PFSK-1 (cell line): Measurements from ENCODE around the gene DYNLT4.

ENCODE experiments used
- FOXP2 ChIP-seq: optimal IDR thresholded peaks from 2 replicates; pipeline ENCODE3; 2011; ENCODE audit warnings: borderline replicate concordance, control low read depth, inconsistent platforms; ENCODE audit not compliant: insufficient read depth; ENCODE audit errors: extremely low read length, extremely low read depth
- POLR2AphosphoS5 ChIP-seq: IDR thresholded peaks from 2 replicates; pipeline ENCODE4 v1.6.1; 2012; ENCODE audit warnings: low read depth, mild to moderate bottlenecking, control low read depth, low read length, moderate library complexity
- SIN3A ChIP-seq: IDR thresholded peaks from 2 replicates; pipeline ENCODE4 v1.6.1; 2012; ENCODE audit warnings: mild to moderate bottlenecking, low read length, moderate library complexity, borderline replicate concordance; ENCODE audit not compliant: insufficient read depth
- TAF1 ChIP-seq: IDR thresholded peaks from 2 replicates; pipeline ENCODE4 v1.6.1; 2012; ENCODE audit warnings: low read length, control low read depth, borderline replicate concordance; ENCODE audit not compliant: insufficient read depth
- TF ChIP-seq, protein P1 (sequence below), 2 experiments: IDR thresholded peaks; 2 replicates each; pipeline versions ENCODE4 v1.6.1 to v1.8.0; 2011 to 2012; ENCODE audit warnings: low read depth in 2 of 2, low read length in 2 of 2, control low read depth in 1 of 2, inconsistent platforms in 1 of 2, mild to moderate bottlenecking in 1 of 2, moderate library complexity in 1 of 2; ENCODE audit not compliant: insufficient read depth in 1 of 2

Gene DYNLT4

GRCh38 chr1:44829506-44830384 is 22.6 kb upstream of the DYNLT4 start:
- TF ChIP-seq FOXP2: no peak
- no peak for TF ChIP-seq SIN3A
- no peak for TF ChIP-seq POLR2AphosphoS5
- TF ChIP-seq, protein P1, sequence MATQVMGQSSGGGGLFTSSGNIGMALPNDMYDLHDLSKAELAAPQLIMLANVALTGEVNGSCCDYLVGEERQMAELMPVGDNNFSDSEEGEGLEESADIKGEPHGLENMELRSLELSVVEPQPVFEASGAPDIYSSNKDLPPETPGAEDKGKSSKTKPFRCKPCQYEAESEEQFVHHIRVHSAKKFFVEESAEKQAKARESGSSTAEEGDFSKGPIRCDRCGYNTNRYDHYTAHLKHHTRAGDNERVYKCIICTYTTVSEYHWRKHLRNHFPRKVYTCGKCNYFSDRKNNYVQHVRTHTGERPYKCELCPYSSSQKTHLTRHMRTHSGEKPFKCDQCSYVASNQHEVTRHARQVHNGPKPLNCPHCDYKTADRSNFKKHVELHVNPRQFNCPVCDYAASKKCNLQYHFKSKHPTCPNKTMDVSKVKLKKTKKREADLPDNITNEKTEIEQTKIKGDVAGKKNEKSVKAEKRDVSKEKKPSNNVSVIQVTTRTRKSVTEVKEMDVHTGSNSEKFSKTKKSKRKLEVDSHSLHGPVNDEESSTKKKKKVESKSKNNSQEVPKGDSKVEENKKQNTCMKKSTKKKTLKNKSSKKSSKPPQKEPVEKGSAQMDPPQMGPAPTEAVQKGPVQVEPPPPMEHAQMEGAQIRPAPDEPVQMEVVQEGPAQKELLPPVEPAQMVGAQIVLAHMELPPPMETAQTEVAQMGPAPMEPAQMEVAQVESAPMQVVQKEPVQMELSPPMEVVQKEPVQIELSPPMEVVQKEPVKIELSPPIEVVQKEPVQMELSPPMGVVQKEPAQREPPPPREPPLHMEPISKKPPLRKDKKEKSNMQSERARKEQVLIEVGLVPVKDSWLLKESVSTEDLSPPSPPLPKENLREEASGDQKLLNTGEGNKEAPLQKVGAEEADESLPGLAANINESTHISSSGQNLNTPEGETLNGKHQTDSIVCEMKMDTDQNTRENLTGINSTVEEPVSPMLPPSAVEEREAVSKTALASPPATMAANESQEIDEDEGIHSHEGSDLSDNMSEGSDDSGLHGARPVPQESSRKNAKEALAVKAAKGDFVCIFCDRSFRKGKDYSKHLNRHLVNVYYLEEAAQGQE (IDR thresholded peaks at IDR 0.05; ENCODE audit: insufficient read depth in 1 of 2, low read depth in 2 of 2, low read length in 2 of 2): no peak
- TF ChIP-seq TAF1: no peak

GRCh38 chr1:44828841-44829440 is 21.8 kb upstream of the DYNLT4 start:
- TF ChIP-seq SIN3A (no peak), FOXP2 (no peak), POLR2AphosphoS5 (no peak), TAF1 (no peak)
- TF ChIP-seq, protein P1 (IDR thresholded peaks at IDR 0.05; ENCODE audit: insufficient read depth in 1 of 2, low read depth in 2 of 2, low read length in 2 of 2): no peak

DNA sequence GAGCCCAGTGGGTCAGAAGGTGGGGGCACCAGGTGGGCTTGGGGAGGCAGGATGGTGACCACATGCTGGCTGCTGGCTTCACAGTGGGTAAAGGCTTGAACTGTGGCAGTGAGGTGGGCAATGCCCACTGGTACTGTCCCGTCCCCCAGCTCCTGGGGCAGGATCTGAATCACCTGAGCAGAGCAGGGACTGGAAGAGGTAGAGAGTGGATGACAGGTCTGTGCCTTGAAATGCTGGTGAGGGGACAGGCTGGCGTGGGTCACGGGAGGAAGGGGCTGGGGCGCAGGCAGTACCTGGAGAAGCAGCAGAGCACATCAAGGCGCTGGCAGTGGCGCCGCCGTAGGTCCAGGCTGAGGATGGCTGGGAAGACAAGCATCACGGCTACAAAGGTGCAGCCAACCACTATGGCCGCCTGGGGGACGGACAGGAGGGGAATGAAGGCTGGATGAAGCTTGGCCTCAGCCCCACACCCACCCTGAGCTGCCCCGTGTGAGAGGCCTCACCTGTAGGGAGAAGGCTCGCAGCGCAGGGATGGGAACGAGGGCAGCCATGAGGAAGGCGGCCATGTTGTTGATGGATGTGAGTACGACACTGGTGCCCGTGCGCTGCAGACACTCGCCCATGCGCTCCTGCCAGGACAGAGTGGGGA is 21.0 kb upstream of the DYNLT4 start:
- TF ChIP-seq SIN3A: no peak
- no peak for TF ChIP-seq FOXP2
- TF ChIP-seq TAF1: no peak
- TF ChIP-seq, protein P1 (IDR thresholded peaks at IDR 0.05; ENCODE audit: insufficient read depth in 1 of 2, low read depth in 2 of 2, low read length in 2 of 2): no peak
- no peak for TF ChIP-seq POLR2AphosphoS5

GRCh38 chr1:44827197-44828002 is 20.2 kb upstream of the DYNLT4 start:
- TF ChIP-seq FOXP2: no peak
- TF ChIP-seq SIN3A: no peak
- no peak for TF ChIP-seq TAF1
- TF ChIP-seq POLR2AphosphoS5: no peak
- TF ChIP-seq, protein P1 (IDR thresholded peaks at IDR 0.05; ENCODE audit: insufficient read depth in 1 of 2, low read depth in 2 of 2, low read length in 2 of 2): no peak
